ENCODE measurements around the gene ARAP2.

DNA sequence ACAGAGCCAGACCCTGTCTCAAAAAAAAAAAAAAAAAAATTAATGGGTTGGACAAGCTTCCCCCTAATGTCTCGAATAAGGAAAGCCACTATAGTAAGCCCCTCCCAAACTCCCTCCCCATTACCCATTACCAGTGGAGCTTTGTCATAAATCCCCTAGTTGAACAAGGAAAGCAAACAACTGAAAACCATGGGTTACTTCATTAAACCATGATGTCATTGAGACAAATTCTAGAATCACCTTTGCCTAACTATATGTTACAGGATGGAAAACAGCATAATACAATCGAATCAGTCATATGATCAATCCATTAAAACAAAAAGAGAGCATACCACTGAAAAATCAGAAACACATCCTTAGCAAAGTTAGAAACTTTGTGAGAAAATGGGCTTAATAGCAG, 8.2 kb downstream of the ARAP2 start:
- TF ChIP-seq CTCF (IDR thresholded peaks at IDR 0.05) (no peak), POLR2A (IDR thresholded peaks at IDR 0.05) (no peak), POLR2AphosphoS5 (IDR thresholded peaks at IDR 0.05) (no peak)
